ENCODE results near the gene C2CD2.

Gene C2CD2

DNA sequence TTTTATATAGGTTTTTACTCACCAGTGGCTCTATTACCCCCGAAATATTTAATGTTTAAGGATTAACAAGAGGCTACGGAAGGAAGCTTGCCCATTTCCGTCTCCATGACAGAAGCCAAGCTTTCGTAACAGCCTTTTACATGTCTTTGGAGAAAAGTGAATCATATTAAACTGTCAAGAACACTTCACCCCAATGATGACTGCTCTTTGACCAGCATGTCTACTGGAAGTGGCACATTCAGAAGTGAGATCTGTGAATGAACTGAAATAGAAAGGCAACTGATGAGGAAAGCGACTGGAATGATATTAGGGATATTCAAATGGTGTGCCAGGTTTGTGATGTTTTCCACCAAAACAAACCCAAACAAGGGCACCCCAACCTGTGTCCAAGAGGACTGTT is 66.2 kb downstream of the C2CD2 start:
- DNase-seq (ENCODE audit: low spot score), result no peak

DNA sequence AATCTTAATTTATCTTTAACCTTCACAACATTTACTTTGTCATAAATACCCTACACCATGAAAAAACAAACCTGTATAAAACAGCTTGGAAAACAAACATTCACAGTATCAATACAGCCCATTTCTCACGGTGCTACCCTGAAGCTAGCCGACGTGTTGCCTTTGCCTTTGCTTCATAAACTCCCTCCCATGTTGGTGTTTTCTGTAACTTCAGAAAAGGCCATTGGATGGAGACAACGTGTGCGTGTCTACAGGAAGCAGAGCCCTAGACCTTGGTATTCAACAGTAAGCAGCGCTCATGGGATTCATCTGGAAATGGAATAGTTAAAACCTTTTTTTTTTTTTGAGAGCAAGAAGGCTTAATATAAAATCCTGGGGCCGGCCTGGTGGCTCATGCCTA is 67.5 kb downstream of the C2CD2 start:
- no peak for DNase-seq (ENCODE audit: low spot score)

DNA sequence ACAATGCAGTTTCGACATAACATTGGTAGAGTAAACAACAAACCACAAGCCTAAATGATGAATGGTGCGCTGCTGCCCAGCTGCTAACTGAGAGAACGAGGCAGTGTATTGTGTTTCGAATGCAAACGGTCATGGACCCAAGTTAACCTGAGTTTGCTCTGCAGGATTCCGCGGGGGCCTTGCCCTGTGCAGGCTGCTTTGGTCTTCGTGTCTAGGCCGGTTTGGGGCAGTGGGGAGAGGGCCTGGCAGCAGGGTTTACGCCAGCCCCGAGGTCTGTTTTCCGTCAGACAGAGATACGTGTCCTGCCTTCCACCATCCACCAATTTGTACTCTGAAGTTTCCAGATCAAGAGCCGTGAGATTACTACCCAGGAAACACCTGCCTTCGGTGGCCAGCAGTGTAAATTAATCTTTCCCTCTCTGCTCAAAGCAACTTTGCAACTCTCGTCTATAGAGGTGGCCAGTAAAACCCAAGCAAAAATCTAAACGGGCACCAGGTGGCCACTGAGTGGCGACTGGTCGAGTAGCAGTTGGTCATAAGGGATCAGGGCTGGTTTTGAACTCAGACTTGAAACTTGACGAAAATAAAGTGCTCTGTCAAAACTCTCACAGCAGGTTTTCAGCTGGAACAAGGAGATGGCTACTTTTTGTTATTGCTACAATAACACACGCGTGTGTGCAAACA is 68.3 kb downstream of the C2CD2 start:
- no peak for DNase-seq (ENCODE audit: low spot score)

DNA sequence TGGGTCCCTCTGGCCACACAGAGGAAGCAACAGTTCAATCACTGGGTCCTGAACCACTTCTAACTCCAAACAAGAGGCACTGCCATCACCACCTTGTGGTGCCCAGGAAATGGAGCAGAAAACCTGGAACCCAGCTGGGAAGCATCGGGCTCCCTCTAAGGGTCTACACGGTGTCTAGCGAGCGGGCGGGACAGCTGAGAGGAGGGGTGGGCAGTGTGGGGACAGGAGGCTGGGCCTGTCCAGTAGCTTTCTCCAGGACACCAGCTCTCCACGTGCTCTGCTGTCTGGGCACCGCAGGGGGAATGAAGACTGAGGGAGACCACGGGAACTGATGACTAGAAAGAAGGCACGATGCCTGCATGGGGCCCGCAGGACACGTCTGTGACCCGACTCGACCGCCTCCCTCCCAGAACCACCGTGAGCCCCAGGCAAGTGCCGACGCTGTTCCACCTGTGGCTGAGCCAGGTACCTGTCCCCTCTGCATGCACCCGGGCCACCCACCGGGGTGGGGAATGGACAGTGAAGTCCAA is 69.3 kb downstream of the C2CD2 start:
- DNase-seq (ENCODE audit: low spot score), result no peak

DNA sequence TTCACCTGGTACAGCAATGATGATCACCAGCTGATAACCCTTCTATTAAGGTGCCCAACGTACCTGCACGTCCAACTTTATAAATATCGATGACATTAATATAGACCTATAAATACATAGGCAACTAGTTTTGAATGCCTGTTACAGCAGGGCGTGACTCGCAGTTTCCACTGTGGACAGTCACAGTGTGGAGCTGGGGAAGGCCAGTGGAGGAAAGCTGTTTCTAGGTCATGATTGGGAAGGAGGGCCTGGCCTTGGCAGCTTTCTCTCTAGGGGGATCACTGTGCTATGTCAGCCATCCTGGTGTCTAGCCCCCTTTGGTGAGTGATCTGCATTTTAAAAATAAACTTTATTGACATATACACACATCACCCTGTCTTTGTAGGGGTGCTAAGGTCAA is 70.2 kb downstream of the C2CD2 start:
- no peak for DNase-seq (ENCODE audit: low spot score)

DNA sequence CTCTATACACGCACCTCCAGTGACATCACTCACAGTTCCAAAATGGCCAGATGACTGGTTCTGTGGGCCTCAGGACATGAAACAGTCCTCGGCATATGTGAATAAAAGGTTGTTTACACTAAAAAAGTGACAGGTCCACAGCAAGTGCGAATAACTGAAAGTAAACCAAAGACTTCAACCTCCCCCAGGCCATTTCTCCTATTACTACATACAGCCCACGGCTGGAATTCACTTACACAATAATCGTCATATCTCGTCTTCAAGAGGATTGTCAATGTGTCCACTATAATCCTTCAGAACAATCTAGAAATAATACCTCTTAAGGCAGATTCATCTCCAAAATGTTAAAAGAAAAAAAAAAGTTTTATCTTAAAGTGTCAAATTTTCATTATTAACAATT is 72.8 kb downstream of the C2CD2 start:
- DNase-seq (ENCODE audit: low spot score), result no peak

DNA sequence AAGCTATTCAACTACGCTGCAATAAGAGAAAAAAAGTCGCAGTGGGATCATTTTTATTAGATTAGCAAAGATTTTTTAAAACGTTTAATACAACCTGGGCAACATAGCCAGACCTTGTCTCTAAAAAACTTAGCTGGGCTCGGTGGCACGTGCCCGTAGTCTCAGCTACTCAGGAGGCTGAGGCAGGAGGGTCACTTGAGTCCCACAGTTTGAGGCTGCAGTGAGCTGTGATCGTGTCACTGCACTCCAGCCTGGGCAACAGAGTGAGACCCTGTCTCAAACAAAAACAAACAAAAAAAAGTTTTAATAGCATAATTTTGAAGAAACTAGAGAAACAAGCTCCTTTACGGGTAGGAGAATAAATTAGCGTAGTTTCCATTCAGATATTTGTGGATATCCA is 73.7 kb downstream of the C2CD2 start:
- DNase-seq (ENCODE audit: low spot score), result peak; percentile 18

DNA sequence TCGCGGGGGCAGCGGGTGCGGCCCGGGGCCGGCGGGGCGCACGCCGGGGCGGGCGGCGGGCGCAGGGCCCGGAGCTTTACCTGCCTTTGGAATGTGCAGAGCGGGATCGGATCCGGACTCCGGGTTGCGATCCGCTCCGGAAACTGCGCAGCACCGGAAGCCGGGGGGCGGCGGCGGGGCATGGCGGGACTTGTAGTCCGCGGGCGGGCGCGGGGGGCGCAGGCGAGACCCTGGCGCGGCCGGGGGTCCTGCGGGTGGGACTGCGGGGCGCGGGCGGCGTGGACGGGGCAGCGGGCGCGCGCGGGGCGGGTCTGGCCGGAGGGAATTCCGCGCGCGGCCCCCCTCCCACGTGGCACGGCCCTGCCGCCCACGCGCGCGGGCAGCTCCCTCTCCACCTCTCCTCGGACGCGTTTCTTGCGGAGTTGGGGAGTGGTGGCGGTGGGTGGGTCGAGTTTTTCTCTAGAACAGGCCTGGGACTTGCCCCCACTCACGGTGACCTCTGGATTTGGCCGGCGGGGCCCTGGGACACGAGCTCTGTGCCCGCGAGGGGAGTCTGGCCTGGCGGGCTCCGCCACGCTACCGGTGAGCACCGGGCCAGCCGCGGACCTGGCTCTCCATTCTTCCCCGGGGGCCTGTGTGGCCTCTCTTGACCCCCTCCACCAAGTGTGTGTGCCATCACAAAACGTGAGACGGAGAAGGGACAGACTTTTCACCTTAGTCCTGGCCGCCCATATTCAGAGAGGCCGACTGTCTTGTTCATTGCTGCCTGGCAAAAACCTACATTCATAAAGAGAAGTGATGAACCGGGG is 74.4 kb downstream of the C2CD2 start, which contains the start of gene PRDM15:
Gene PRDM15 (minus strand): TSS at position 155 of the 809 bp plus-strand sequence. CDS start 18,981 bp downstream, outside the sequence.
- peak; percentile 52 for DNase-seq (ENCODE audit: low spot score)

DNA sequence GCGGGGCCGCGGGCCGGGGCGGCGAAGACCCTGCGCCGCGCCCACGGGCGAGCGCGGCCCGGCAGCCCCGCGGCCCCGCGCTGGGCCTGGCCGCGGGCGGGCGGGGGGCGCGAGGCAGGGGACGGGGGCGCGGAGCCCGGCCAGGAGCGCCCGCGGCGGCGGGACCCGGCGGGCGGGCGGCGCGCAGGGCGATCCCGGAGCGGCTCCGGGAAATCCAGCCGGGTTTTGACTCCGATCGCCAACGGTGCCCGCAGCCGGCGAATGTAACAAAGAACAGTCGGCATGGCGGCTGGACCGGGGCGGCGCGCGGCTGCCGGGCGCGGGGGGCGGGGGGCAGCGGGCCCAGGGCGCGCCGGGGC is 75.0 kb downstream of the C2CD2 start:
- DNase-seq (ENCODE audit: low spot score), result peak; percentile 64

DNA sequence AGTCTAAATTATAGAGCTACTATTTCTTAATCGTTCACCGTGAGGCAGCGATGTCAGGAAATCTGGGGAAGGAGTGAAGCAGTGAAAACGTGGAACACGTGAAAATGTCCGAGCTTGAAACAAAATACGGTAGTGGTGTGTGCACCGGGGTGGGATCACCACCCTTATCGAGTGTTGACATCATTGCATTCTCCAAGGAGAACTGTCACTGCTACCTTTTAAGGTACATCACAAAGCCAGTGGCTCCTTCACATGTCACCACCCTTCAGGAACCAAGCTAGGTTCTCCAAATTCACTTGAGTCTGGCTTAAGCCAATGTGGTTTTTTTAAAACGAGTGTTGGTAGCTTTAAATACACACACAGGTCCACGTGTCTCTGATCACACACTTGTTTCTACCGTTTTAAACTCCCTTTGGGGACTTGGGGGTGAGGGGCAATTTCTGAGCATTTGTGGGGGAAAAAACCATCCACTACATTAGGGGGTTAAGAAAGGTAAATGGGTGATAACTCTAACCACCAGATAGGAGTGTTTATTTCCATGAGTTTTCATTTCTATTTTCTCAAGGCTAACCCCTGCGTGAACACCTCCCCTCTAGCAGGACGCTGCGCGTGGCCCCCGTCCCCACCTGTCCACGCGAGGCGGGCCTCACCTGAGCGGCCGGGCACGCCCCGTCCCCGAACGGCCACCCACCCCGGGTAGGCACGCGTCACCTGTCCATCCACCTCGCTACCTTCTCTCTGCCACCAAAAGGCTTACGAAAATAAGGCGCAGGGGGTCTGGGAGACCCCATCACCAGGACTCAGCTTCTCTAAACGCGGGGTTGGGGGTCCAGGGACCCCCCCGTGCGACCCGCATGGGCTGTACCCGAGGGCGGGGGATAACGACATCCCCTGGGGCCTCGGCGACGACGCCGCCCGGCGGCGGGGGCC is 75.7 kb downstream of the C2CD2 start:
- peak; percentile 10 for DNase-seq (ENCODE audit: low spot score)

DNA sequence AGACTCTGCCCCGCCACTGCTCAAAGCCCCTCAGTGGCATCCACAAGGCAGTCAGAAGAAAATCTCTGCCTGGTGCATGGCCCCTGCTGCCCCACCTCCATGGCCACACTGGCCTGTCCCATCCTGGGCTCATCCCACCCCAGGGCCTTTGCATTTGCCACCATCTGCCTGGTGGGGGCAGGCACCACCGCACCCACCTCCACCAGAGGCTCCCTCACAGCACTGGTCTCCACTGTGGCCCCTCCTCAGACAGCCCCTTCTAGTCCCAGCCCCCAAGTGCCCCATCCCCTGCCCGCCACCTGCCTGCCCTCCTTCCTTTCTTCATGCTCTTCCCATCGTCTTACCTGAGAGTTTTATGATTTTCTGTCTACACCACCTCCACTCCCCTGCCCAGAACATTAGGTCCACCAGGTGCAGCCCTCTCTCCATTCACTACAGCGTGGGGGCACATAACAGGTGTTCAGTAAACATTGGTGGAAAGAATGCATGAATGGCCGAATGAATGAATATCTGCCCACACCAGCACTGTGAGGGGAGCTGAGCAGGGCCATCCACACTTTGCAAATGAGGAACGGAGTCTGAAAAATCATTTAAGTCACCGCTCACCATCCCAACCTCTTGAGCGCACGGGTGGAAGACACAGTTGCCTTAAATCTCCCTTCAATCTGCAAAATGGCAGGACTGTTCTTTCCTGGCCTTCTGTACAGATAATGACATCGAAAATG is 76.7 kb downstream of the C2CD2 start:
- DNase-seq (ENCODE audit: low spot score), result no peak

DNA sequence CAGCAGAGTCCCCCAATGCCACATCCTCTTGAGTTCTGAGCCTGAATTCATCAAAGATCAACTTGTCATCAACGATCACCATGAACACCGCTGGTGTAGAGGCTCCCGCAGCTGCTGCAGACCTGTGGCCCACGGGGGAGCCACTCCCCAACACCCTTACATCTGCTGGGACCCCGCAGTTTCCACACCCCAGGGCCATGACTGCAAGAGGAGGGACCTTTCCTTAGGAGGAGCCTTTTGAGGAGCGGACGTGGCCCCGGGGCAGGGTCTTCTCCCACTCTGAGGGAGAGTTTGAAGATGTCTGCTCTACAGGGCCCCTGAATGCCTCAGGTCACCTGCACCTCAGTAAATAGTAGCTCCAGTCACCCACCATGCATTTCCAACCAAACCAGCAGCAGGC is 77.4 kb downstream of the C2CD2 start:
- no peak for DNase-seq (ENCODE audit: low spot score)

DNA sequence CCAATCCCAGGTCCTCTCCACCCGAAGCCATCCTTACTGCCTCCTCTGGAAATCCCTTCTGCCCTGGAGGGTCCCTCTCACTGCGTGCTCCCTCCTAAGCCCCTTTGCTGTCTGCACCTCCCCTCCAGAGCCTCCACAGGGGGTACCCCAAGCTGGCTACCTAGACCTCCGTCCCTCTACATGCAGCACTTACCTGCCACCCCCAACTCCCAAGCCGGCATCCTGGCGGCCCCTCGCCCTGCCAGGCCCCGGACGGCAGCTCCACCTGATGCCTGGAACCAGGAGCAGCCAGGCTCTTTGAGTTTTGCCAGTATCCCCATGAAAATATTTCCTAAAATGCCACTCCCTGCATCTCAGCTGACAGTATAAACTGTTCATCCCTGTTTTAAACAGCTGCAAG is 78.7 kb downstream of the C2CD2 start:
- DNase-seq (ENCODE audit: low spot score), result no peak

DNA sequence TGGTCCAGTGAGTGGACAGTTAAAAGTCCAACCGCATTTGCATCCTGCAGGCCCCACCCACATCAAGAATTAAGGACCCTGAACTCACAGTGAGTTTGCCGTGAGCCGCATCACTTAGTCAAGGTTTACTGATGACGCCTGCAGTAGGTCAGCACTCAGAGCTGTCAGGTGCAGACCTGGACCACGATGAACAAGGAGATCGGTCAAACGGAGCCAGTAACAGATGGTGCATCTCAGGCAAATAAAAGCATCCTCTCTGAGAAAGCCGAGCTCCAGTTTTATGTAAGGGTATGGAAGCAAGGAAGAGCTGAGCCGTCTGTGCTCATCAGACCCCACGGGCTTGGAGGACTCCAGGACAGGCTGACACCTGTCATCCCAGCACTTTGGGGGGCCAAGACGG is 79.2 kb downstream of the C2CD2 start:
- no peak for DNase-seq (ENCODE audit: low spot score)

DNA sequence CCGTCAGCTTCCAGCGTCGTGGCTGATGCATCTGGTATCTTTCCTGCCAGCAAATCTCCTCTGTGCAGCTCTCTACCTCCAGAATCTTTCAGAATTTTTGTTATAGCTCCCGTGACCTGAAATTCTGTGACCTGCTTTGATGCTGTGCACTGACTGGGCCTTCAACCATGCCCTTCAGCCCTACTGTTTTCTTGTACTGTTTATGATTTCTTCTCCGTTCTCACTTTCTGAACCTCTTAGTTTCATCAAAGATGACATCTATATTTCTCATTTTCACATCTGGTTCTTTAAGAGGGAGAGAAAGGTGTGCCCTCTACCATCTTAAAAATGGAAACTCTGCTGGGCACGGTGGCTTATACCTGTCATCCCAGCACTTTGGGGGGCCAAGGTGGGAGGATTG is 80.4 kb downstream of the C2CD2 start:
- DNase-seq (ENCODE audit: low spot score), result no peak

DNA sequence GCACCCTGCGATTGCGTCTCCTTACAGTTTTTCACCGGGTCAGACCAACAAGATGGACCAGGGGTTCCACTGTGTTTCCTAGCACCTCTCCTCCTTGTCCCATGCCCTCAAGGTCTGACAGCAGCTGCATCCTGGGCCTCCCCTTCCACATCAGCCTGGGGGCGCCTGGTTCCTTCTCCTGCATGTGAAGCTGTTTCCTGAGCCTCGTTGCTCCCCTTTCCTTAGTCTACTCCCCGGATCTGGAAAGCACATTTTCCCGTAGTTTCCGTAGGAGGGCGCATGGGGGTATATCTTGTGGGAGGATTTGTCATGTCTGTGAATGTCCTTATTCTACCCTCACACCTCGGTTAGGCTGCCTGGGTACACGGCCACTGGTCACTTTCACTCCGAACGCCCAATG is 80.8 kb downstream of the C2CD2 start:
- no peak for DNase-seq (ENCODE audit: low spot score)

DNA sequence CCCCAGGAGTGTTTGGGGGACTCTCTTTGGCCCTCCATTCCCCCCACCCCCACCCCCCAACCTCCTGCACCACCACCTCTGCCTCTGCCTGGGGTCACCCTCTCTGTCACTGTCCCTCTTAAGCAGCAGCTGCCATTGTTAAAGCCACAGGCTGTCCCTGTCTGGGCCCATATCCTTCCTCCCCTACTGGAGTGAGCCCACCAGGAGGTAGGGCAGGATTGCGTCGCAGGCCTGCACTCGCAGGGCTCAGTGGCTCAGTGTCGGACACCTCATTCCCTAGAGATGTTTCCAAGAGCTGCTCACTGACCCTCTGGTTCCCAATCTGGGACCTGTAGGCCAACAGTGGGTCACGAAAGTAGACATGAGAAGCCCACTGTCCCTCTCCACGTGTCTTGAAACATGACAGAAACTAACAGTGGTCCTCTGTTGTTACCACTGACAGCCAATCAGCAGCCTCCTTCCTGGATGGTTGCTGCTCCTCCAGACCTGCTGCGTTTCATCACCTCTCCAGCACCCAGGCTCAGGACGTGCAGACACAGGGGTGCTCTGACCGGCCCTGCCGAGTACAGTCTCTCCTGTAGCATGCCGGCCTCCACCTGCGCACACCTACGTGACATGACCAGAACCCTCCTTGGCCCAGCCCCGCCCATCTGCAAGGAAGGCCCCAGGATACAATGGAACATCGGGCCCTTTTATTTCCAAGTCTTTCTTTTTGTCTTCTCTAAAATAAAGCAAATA is 82.4 kb downstream of the C2CD2 start:
- no peak for DNase-seq (ENCODE audit: low spot score)

DNA sequence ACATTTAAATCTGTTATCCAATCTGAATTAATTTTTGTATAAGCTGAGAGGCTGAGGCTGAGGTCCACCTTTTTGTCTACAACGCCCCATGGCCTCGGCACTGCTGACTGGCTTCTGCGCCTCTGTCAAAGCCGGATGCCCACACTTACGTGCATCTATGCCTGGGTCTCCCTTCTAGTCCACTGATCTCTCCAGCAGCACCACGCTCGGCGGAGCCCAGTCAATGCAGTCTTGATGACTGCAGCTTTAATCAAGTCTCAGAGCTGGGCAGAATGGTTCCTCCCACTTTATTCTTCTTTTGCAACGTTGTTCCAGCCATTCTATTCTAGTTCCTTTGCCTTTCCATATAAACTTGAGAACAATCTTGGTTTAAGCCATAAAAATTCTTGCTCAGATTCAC is 84.0 kb downstream of the C2CD2 start:
- no peak for DNase-seq (ENCODE audit: low spot score)

DNA sequence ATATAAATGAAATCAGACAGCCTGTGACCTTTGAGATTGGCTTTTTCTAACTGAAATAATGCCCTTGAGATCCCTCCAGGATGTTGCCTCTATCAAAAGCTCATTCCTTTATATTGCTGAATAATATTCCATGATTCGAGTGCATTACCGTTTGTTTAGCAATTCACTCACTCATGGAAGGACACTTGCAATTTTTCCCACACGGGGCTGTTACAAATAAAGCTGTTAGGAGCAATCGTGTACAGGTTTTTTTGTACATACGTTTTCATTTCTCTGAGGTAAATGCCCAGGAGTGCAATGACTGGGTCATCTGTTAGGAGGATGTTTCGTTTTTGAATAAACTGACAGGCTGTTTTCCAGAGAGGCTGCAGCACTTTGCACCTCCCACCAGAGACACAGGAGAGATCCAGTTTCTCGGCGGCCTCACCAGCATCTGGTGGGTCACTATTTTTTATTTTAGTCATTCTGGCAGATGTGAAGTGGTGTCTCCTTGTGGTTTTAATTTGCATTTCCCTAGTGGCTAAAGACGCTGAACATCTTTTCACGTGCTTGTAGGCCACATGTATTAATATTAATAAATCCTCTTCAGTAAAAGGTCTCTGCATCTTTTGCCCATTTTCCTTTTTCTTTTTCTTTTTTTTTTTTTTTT is 85.6 kb downstream of the C2CD2 start:
- DNase-seq (ENCODE audit: low spot score), result no peak

DNA sequence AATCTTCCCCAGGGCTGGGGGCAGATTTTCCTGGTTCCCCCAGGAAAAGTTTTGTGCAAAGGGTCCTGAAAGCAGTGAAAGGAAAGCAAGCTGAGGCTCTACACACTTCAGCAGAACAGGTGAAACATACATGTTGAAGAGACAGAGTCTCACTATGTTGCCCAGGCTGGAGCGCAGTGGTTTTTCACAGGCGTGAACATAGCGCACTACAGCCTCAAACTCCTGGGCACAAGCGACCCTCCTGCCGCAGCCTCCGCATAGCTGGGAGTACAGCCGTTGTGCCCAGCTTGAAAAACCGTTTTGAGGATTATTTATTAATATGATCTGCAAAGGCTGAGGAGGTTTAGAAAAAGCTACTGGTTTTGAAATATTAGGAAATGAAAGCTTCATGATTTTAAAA is 86.5 kb downstream of the C2CD2 start:
- no peak for DNase-seq (ENCODE audit: low spot score)

Data from kidney capillary endothelial cell (primary cell).